H1 (cell line): ENCODE results near the gene FOXI1. TPM values are rescaled to one million over a fixed set of nuclear protein-coding genes. Genes with fewer than 3 reads are reported as not detected.

Experiments
- ZNF274 ChIP-seq: IDR thresholded peaks from 2 replicates; pipeline ENCODE4 v1.7.0; 2012; ENCODE audit warnings: low read length, borderline replicate concordance; ENCODE audit errors: extremely low read depth
- polyA plus RNA-seq, 7 experiments: library from polyadenylated mRNA; depleted of rRNA in 3 of 7; stranded (reverse) in 5 of 7; unstranded in 2 of 7; fragments of >200 nt in 5 of 7; fragments of 200-250 nt in 2 of 7; gene quantifications; 1 replicate in 5 of 7; 2 replicates in 1 of 7; 4 replicates in 1 of 7; pipeline versions ENCODE4 v1.2.1 to v1.2.3, GENCODE V29; 2011 to 2013; ENCODE audit warnings: missing spikeins in 2 of 7, mixed read lengths in 2 of 7
- total RNA-seq: library from RNA; stranded (reverse); fragmentation: NEBNext Ultra II Directional; extraction: Animal tissue kit (Norgen Biotek cat#: 25700); gene quantifications from 2 replicates; pipeline ENCODE4 v1.2.1, GENCODE V29; 2021

Gene FOXI1
- total and polyA plus RNA-seq, 2 of the 8 experiments (the other 6 are each of a cell fraction or from before 2014, with no cell fraction given): not detected

GRCh38 chr5:170103447-170103846 lies 2.2 kb upstream of the FOXI1 start (continued):
- TF ChIP-seq ZNF274: no peak
